Measurements from ENCODE around the gene ALDH1L1. TPM values are rescaled to one million over a fixed set of nuclear protein-coding genes. Genes with fewer than 3 reads are reported as not detected.

The ALDH1L1 gene
- total and polyA plus RNA-seq, 2 of the 4 experiments (the other 2 are of a cell fraction), result not detected

GRCh38 chr3:126159476-126159875 is 20.9 kb downstream of the ALDH1L1 start:
- Histone ChIP-seq H3K27ac (ENCODE audit: insufficient read depth, low read length) (no peak overlapping the region), H3K56ac (ENCODE audit: extremely low read depth, insufficient read depth, low read length) (no peak overlapping the region), H2AK5ac (ENCODE audit: low read depth, low read length) (no peak overlapping the region), H4K5ac (ENCODE audit: low read depth, low read length) (no peak overlapping the region), H4K91ac (ENCODE audit: insufficient read depth, low read depth, low read length) (no peak overlapping the region), H3K14ac (replicated peaks; ENCODE audit: low read depth, low read length) (no peak overlapping the region), H3K27me3 (ENCODE audit: control insufficient read depth, insufficient read depth, low read length) (peaks cover 10% of the 10 kb centered on the region), H3K4me2 (ENCODE audit: low read depth, low read length) (no peak overlapping the region), H2AK9ac (replicated peaks; ENCODE audit: low read depth, low read length, poor library complexity) (no peak overlapping the region), H4K20me1 (ENCODE audit: insufficient read depth, low read length) (no peaks in the 10 kb centered on the region), H3K9ac (ENCODE audit: low read depth, low read length) (no peak overlapping the region), H3K36me3 (ENCODE audit: control insufficient read depth, insufficient read depth, low read length) (no peaks in the 10 kb centered on the region), H3K4me3 (ENCODE audit: insufficient read depth, low read depth, low read length) (no peak overlapping the region), H2BK5ac (ENCODE audit: low read depth, low read length, poor library complexity, severe bottlenecking) (no peak overlapping the region), H3K79me1 (ENCODE audit: low read depth in 1 of 2, low read length in 2 of 2) (no peaks in the 10 kb centered on the region), H3K18ac (ENCODE audit: low read depth, low read length) (no peak overlapping the region), H3K23ac (ENCODE audit: low read depth, low read length) (no peak overlapping the region), H3K4ac (ENCODE audit: low read depth, low read length) (no peak overlapping the region), H2BK15ac (ENCODE audit: low read depth, low read length) (no peak overlapping the region), H3K9me1 (ENCODE audit: insufficient read depth, low read length) (no peaks in the 10 kb centered on the region), H3K4me1 (ENCODE audit: control insufficient read depth, insufficient read depth, low read length) (no peaks in the 10 kb centered on the region), H4K8ac (ENCODE audit: low read depth in 2 of 2, low read length in 2 of 2) (no peak overlapping the region), H3K9me3 (ENCODE audit: control insufficient read depth, insufficient read depth, low read length) (no peaks in the 10 kb centered on the region), H2BK120ac (ENCODE audit: low read depth, low read length) (no peak overlapping the region), H2AFZ (replicated peaks; ENCODE audit: low read length, poor library complexity) (no peak overlapping the region), H2BK20ac (ENCODE audit: low read depth, low read length) (no peak overlapping the region)
- TF ChIP-seq NFE2L2 (IDR thresholded peaks at IDR 0.05; ENCODE audit: low read depth, low read length), result no peak
- TF ChIP-seq RFX5 (IDR thresholded peaks at IDR 0.05; ENCODE audit: low read depth, low read length), result no peak
- TF ChIP-seq USF2 (IDR thresholded peaks at IDR 0.05; ENCODE audit: low read depth, low read length), result no peak
- TF ChIP-seq MAFK (IDR thresholded peaks at IDR 0.05; ENCODE audit: low read depth, low read length), result no peak
- no peak for TF ChIP-seq FOS (IDR thresholded peaks at IDR 0.05; ENCODE audit: low read depth, low read length)
- TF ChIP-seq CHD1 (IDR thresholded peaks at IDR 0.05; ENCODE audit: low read depth, low read length), result no peak
- in situ Hi-C loops (cut with MboI; ENCODE audit: low sequenced_read_pairs) (no loop called here), intact Hi-C loops (cut with micrococcal nuclease) (no loop called here), dilution Hi-C loops (cut with HindIII; ENCODE audit: low sequenced_read_pairs, unreplicated experiment) (no loop called here)
- no peak for DNase-seq
- ATAC-seq (ENCODE audit: low read depth), result no peak
- no TSS peak for BruUV-seq (replicated peaks)
- CTCF ChIA-PET, result no interaction called here
- POLR2A ChIA-PET (ENCODE audit: unreplicated experiment), result no interaction called here
- WGBS, 2 experiments (ENCODE audit: extremely low coverage in 2 of 2, insufficient read length in 1 of 2), result no CpG with 5 or more reads among the region's 1 CpG
